GM18951 (cell line): ENCODE data around the gene KCNN4.
"Not testable (repeated sequence)": the region's sequence is repeated elsewhere in the genome, so short reads cannot be mapped to it uniquely, and the experiment has no call there.

Experiments
- POLR2A ChIP-seq: IDR thresholded peaks from 4 replicates; pipeline ENCODE4 v1.6.1; 2011; ENCODE audit warnings: mild to moderate bottlenecking; ENCODE audit not compliant: insufficient read length, insufficient read depth; ENCODE audit errors: extremely low read depth
- in situ Hi-C: fragments of 300-500 bp; cut with MboI; formaldehyde crosslinking; loops from one replicate; pipeline ENCODE4 v1.12.0; 2022; ENCODE audit warnings: low sequenced_read_pairs, mixed read lengths, inconsistent platforms; ENCODE audit not compliant: unreplicated experiment

The KCNN4 gene

GRCh38 chr19:43809762-43810696 is 29.3 kb upstream of the KCNN4 start:
- in situ Hi-C loops: no loop called here
- no peak for TF ChIP-seq POLR2A

DNA sequence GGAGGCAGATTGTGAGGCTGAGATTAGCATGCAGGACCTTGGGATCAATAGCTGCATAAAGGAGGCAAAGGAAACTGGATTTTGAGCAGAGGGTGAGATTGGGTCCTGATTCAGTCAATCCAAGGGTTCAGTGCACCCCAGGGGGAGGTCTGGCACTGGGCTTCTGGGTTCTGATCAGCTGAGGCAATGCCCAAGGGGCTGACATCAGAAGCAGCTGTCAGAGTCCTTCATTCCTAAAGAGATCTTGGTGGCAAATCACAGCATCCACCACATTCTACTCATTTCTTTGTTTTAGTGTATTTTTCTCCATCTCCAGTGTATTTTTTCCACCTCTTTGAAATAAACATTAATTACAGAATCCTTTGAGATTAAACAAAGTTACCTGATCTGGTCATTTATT is 26.9 kb upstream of the KCNN4 start:
- in situ Hi-C loops: no loop called here

DNA sequence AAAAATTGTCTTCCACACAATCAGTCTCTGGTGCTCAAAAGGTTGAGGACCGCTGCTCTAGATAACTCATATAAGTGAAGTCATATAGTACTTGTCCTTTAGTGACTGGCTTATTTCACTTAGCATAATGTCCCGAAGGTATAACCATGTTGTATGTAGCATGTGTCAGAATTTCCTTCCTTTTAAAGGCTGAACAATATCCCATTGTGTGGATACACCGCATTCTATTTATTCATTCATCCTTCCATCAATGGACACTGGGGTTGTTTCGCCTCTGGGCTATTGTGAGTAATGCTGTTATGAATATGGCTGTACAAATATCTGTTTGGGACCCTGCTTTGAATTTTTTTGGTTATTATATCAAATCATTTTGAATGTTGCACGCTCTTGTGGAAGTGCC is 26.1 kb upstream of the KCNN4 start:
- TF ChIP-seq POLR2A: no peak
- in situ Hi-C loops: no loop called here

More for the DNA sequence above, 26.9 kb upstream of the KCNN4 start:
- TF ChIP-seq POLR2A: no peak

DNA sequence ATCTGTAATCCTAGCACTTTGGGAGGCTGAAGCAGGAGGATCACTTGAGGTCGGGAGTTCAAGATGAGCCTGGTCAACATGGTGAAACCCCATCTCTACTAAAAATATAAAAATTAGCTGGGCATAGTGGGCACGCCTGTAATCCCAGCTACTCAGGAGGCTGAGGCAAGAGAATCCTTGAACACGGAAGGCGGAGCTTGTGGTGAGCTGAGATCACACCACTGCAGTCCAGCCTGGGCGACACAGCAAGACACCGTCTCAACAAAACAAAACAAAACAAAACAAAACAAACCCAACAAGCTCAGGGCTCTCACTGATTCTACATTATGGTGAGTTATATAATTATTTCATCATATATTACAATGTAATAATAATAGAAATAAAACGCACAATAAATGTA is 25.6 kb upstream of the KCNN4 start:
- in situ Hi-C loops: not testable (repeated sequence)

- TF ChIP-seq POLR2A: no peak
- in situ Hi-C loops: no loop called here
Observed at GRCh38 chr19:43804432-43804831, 23.7 kb upstream of the KCNN4 start.

GRCh38 chr19:43802216-43802951 is 21.6 kb upstream of the KCNN4 start, which contains the start of gene LYPD5:
Gene LYPD5 (minus strand): TSS chr19:43802447. CDS start chr19:43802380, 67 bp downstream.
- in situ Hi-C loops: no loop called here
- no peak for TF ChIP-seq POLR2A

DNA sequence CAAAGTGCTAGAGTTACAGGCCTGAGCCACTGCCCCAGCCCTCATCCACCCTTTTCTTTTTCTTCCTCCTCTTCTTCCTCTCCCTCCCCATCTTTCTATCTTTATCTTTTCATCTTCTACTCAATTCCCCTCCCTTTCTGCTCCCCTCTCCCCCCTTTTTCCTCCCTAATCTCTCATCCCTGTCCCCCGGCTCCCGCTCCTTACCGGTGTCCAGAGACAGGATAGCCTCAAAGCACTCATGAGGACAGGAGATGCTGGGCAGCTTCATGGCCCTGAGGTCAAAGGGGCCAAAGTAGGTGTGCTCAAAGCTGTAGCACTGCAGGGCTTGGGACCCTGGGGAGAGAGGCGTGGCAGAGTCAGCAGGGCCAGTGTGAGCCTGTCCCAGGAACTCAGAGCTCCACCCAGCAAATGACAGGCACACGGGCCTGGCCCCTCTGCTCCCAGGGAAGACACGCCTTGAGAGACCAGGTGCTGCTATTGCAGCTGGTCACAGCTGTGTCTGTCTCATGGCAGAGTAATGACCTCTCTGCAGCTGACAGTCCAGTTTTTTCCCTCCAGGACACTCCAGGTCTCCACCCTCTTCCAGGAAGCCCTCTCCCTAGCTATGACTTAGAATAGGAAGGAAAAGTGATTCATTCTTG is 18.8 kb upstream of the KCNN4 start:
- in situ Hi-C loops: no loop called here
- no peak for TF ChIP-seq POLR2A

- in situ Hi-C loops: no loop called here
- TF ChIP-seq POLR2A: no peak
Observed at GRCh38 chr19:43798546-43799409, 18.0 kb upstream of the KCNN4 start.

GRCh38 chr19:43798026-43798545 is 17.3 kb upstream of the KCNN4 start:
- in situ Hi-C loops: no loop called here
- no peak for TF ChIP-seq POLR2A

DNA sequence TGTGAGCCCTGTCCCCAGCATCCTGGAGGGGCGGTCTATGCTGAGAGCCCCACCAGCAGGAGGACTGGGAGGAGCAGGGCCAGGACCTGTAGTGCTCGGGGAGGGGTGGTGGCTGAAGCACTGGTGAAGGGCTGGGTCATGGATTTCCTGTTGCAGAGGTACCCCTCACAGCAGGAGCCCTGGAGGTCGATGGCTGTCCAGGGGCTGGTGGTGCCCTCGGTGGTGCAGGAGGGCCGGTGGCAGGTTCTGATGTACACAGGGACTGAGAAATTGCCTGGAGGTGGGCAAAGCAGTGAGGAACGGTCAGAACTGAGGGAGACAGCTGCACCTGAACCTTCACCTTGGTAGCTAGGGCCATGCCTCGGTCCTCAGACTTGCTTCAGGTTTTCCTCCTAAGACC is 16.8 kb upstream of the KCNN4 start:
- no peak for TF ChIP-seq POLR2A
- in situ Hi-C loops: no loop called here

GRCh38 chr19:43797118-43797517 is 16.3 kb upstream of the KCNN4 start:
- no peak for TF ChIP-seq POLR2A
- in situ Hi-C loops: no loop called here

DNA sequence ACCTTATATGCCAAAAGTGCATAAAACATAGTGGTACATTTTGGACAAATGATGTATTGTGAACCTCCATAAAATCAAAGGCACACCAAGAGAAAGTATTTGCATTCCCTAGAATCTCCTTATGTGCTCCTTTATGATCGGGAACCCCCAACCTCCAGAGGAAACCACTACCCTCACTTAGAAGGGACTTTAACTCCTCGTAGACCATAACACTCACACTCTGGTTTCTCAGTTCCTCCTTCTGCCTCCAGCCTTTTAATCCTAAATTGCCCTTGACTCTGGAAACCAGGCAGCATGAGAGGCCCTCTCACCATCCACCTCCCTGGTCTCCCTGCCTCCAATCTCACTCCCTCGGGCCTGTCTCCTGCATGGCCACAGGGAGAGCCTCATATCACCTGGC is 9.8 kb upstream of the KCNN4 start:
- in situ Hi-C loops: no loop called here
- no peak for TF ChIP-seq POLR2A

DNA sequence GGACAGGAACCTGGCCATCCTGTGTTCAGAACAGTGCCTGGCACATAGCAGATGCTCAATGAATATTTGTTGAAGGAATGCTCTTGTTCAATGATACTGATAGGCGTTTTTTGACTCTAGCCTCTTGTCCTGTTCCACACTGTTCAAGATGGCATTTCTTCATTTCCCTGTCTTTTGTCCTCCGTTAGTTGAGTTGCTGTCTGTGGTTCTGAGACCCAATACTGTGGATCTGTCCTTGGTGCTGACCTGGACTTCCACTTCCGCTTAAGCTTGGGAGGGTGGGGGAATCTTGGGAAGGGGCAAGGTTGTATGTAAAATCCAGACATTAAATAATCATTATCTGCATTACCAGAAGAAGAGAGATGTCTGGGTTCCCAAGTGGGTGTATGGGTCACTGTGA is 8.3 kb upstream of the KCNN4 start:
- in situ Hi-C loops: loop anchor here (5.0 kb wide), 1 partner anchor 47 kb away; no protein-coding TSS in a partner anchor
- no peak for TF ChIP-seq POLR2A
